ENCODE measurements around the gene APBA2. TPM values are rescaled to one million over a fixed set of nuclear protein-coding genes. Genes with fewer than 3 reads are reported as not detected.

The APBA2 gene
- total RNA-seq, 1 experiment from 2014 or later = 11.2 TPM

Other genes starting within 250 kb of the APBA2 start
- 0.39 TPM in 1 of 3 replicates, not detected in the others for gene GOLGA8M, start 173.6 kb upstream of the APBA2 start, total RNA-seq (2021)
- not detected in 3 replicates for gene GOLGA6L7, start 37.3 kb upstream of the APBA2 start, total RNA-seq (2021)